ENCODE measurements around the gene KIF4B.

The KIF4B gene

GRCh38 chr5:155017610-155018009 is 4.1 kb downstream of the KIF4B start:
- H3K4me3 ChIP-seq (ENCODE audit: low read length): no peak overlapping the region
- TF ChIP-seq EZH2phosphoT487 (IDR thresholded peaks at IDR 0.05; ENCODE audit: borderline replicate concordance, low read length): no peak
- TF ChIP-seq, protein P1, sequence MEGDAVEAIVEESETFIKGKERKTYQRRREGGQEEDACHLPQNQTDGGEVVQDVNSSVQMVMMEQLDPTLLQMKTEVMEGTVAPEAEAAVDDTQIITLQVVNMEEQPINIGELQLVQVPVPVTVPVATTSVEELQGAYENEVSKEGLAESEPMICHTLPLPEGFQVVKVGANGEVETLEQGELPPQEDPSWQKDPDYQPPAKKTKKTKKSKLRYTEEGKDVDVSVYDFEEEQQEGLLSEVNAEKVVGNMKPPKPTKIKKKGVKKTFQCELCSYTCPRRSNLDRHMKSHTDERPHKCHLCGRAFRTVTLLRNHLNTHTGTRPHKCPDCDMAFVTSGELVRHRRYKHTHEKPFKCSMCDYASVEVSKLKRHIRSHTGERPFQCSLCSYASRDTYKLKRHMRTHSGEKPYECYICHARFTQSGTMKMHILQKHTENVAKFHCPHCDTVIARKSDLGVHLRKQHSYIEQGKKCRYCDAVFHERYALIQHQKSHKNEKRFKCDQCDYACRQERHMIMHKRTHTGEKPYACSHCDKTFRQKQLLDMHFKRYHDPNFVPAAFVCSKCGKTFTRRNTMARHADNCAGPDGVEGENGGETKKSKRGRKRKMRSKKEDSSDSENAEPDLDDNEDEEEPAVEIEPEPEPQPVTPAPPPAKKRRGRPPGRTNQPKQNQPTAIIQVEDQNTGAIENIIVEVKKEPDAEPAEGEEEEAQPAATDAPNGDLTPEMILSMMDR (IDR thresholded peaks at IDR 0.05; ENCODE audit: low read depth, low read length, poor library complexity, severe bottlenecking): no peak
- H4K20me1 ChIP-seq (ENCODE audit: control insufficient read depth, insufficient read depth, low read depth, low read length): no peaks in the 10 kb centered on the region
- no peak overlapping the region for H3K27ac ChIP-seq (ENCODE audit: low read depth, low read length)
- H3K36me3 ChIP-seq (ENCODE audit: control insufficient read depth, low read length): no peaks in the 10 kb centered on the region
- H3F3A ChIP-seq (ENCODE audit: control insufficient read depth, insufficient read depth): no peaks in the 10 kb centered on the region
- no peaks in the 10 kb centered on the region for H3K4me1 ChIP-seq (ENCODE audit: control insufficient read depth, low read length)
- H3K79me2 ChIP-seq (ENCODE audit: control insufficient read depth, low read length): no peaks in the 10 kb centered on the region
- H3K9me3 ChIP-seq (ENCODE audit: control insufficient read depth, insufficient read depth, low read length): no peaks in the 10 kb centered on the region
- H3K9me2 ChIP-seq (replicated peaks; ENCODE audit: control insufficient read depth, low read length): no peaks in the 10 kb centered on the region
- H3K4me2 ChIP-seq (ENCODE audit: low read length): no peak overlapping the region
- peaks cover 3% of the 10 kb centered on the region; the same call in 1 of the 2 replicates for H3K27me3 ChIP-seq (ENCODE audit: control insufficient read depth, low read length)

- Histone ChIP-seq H3K27me3 (ENCODE audit: control insufficient read depth, low read length) (peaks cover 3% of the 10 kb centered on the region; the same call in 1 of the 2 replicates), H3K9me2 (replicated peaks; ENCODE audit: control insufficient read depth, low read length) (no peaks in the 10 kb centered on the region), H3F3A (ENCODE audit: control insufficient read depth, insufficient read depth) (no peaks in the 10 kb centered on the region), H3K4me1 (ENCODE audit: control insufficient read depth, low read length) (no peaks in the 10 kb centered on the region), H3K9me3 (ENCODE audit: control insufficient read depth, insufficient read depth, low read length) (no peaks in the 10 kb centered on the region), H3K4me3 (ENCODE audit: low read length) (no peak overlapping the region), H3K36me3 (ENCODE audit: control insufficient read depth, low read length) (no peaks in the 10 kb centered on the region), H4K20me1 (ENCODE audit: control insufficient read depth, insufficient read depth, low read depth, low read length) (no peaks in the 10 kb centered on the region), H3K4me2 (ENCODE audit: low read length) (no peak overlapping the region), H3K27ac (ENCODE audit: low read depth, low read length) (no peak overlapping the region), H3K79me2 (ENCODE audit: control insufficient read depth, low read length) (no peaks in the 10 kb centered on the region)
- no peak for TF ChIP-seq EZH2phosphoT487 (IDR thresholded peaks at IDR 0.05; ENCODE audit: borderline replicate concordance, low read length)
- TF ChIP-seq, protein P1 (IDR thresholded peaks at IDR 0.05; ENCODE audit: low read depth, low read length, poor library complexity, severe bottlenecking): no peak
Observed at GRCh38 chr5:155019601-155020226, 6.2 kb downstream of the KIF4B start.

GRCh38 chr5:155021842-155022241 is 8.3 kb downstream of the KIF4B start:
- peaks cover 3% of the 10 kb centered on the region; the same call in 1 of the 2 replicates for H3K27me3 ChIP-seq (ENCODE audit: control insufficient read depth, low read length)
- no peaks in the 10 kb centered on the region for H3K9me3 ChIP-seq (ENCODE audit: control insufficient read depth, insufficient read depth, low read length)
- no peak overlapping the region for H3K27ac ChIP-seq (ENCODE audit: low read depth, low read length)
- H3K4me1 ChIP-seq (ENCODE audit: control insufficient read depth, low read length): no peaks in the 10 kb centered on the region
- H3K9me2 ChIP-seq (replicated peaks; ENCODE audit: control insufficient read depth, low read length): no peaks in the 10 kb centered on the region
- H3K36me3 ChIP-seq (ENCODE audit: control insufficient read depth, low read length): no peaks in the 10 kb centered on the region
- H3K79me2 ChIP-seq (ENCODE audit: control insufficient read depth, low read length): no peaks in the 10 kb centered on the region
- TF ChIP-seq, protein P1 (IDR thresholded peaks at IDR 0.05; ENCODE audit: low read depth, low read length, poor library complexity, severe bottlenecking): no peak
- H3K4me3 ChIP-seq (ENCODE audit: low read length): no peak overlapping the region
- H3F3A ChIP-seq (ENCODE audit: control insufficient read depth, insufficient read depth): no peaks in the 10 kb centered on the region
- no peak overlapping the region for H3K4me2 ChIP-seq (ENCODE audit: low read length)
- H4K20me1 ChIP-seq (ENCODE audit: control insufficient read depth, insufficient read depth, low read depth, low read length): no peaks in the 10 kb centered on the region
